ENCODE results near the gene MC1R. TPM values are rescaled to one million over a fixed set of nuclear protein-coding genes. Genes with fewer than 3 reads are reported as not detected.

MC1R gene
- total and polyA plus RNA-seq, 4 donors, result 0.19 to 3.3 (median 0.30) TPM

DNA sequence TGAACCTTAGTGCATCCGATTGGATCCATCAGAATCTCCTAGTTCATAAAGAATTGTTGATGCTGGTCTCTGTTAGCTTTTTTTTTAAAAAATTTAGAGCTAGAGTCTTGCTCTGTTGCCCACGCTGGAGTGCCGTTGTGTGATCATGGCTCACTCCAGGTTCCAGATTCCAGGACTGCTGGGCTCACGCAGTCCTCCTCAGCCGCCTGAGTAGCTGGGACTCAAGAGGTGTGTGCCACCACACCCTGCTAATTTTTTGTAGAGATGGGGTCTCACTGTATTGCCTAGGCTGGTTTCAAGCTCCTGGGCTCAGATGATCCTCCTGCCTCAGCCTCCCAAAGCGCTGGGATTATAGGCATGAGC is 37.3 kb upstream of the MC1R start:
- H3K36me3 ChIP-seq (ENCODE audit: control insufficient read depth in 4 of 4, insufficient read depth in 3 of 4, low read depth in 1 of 4, low read length in 3 of 4), result peaks cover 21 to 59% (median 35%) of the 10 kb centered on the region in 4 donors
- H3K27ac ChIP-seq (ENCODE audit: low read depth in 1 of 2, low read length in 2 of 2), result no peak overlapping the region
- H3K4me1 ChIP-seq (ENCODE audit: control insufficient read depth in 4 of 4, insufficient read depth in 4 of 4, low read length in 3 of 4), result no peaks in the 10 kb centered on the region
- DNase-seq (ENCODE audit: low spot score), result no peak
- whole genome bisulfite sequencing, result 96% methylated on average over 6 of the region's 6 CpGs
- H3K4me3 ChIP-seq (ENCODE audit: low read depth in 1 of 3, low read length in 3 of 3), result no peak overlapping the region
- TF ChIP-seq ZBTB33 (IDR thresholded peaks at IDR 0.05), result no peak
- no peak for TF ChIP-seq MAX (IDR thresholded peaks at IDR 0.05)
- no peak for TF ChIP-seq RAD21 (IDR thresholded peaks at IDR 0.05)
- TF ChIP-seq FOXA1 (IDR thresholded peaks at IDR 0.05), result no peak
- no peak for TF ChIP-seq HNF4G (IDR thresholded peaks at IDR 0.05)
- TF ChIP-seq JUND (IDR thresholded peaks at IDR 0.05), result no peak
- TF ChIP-seq NR2F2 (IDR thresholded peaks at IDR 0.05), result no peak
- TF ChIP-seq, protein P1, sequence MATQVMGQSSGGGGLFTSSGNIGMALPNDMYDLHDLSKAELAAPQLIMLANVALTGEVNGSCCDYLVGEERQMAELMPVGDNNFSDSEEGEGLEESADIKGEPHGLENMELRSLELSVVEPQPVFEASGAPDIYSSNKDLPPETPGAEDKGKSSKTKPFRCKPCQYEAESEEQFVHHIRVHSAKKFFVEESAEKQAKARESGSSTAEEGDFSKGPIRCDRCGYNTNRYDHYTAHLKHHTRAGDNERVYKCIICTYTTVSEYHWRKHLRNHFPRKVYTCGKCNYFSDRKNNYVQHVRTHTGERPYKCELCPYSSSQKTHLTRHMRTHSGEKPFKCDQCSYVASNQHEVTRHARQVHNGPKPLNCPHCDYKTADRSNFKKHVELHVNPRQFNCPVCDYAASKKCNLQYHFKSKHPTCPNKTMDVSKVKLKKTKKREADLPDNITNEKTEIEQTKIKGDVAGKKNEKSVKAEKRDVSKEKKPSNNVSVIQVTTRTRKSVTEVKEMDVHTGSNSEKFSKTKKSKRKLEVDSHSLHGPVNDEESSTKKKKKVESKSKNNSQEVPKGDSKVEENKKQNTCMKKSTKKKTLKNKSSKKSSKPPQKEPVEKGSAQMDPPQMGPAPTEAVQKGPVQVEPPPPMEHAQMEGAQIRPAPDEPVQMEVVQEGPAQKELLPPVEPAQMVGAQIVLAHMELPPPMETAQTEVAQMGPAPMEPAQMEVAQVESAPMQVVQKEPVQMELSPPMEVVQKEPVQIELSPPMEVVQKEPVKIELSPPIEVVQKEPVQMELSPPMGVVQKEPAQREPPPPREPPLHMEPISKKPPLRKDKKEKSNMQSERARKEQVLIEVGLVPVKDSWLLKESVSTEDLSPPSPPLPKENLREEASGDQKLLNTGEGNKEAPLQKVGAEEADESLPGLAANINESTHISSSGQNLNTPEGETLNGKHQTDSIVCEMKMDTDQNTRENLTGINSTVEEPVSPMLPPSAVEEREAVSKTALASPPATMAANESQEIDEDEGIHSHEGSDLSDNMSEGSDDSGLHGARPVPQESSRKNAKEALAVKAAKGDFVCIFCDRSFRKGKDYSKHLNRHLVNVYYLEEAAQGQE (IDR thresholded peaks at IDR 0.05), result no peak
- H3K27me3 ChIP-seq (ENCODE audit: control insufficient read depth in 4 of 4, insufficient read depth in 4 of 4, low read length in 3 of 4), result no peaks in the 10 kb centered on the region
- H3K9ac ChIP-seq (ENCODE audit: low read depth in 1 of 2, low read length in 2 of 2), result no peak overlapping the region
- no peaks in the 10 kb centered on the region for H3K9me3 ChIP-seq (ENCODE audit: control insufficient read depth in 4 of 4, low read length in 3 of 4)

DNA sequence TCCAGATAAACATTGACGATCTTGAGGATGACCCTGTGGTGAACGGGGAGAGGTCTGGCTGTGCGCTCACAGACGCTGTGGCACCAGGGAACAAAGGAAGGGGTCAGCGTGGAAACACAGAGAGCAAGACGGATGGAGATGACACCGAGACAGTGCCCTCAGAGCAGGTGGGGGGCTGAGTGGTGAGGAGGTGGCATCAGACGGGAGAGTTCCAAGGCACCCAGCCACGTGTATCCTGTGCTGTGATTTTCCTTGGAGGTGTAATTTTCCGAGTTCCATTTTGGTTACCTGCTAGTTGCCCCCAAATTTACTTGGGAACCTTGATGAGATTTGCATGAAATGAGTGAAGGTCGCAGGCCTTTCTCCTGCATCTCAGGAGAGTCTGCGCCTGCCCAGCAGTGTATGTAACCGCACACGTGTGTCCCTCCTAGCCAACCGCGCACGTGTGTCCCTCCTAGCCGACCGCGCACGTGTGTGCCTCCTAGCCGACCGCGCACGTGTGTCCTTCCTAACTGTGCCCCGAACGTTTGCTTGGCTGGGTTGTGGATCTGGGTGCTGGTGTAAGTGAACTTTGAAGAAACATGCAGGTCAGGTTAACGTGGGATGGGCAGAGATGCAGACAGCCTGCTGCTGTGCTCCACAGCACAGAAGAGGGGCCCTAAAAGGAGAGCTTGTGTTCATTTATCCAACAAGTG is 35.2 kb upstream of the MC1R start:
- Histone ChIP-seq H3K4me1 (ENCODE audit: control insufficient read depth in 4 of 4, insufficient read depth in 4 of 4, low read length in 3 of 4) (no peaks in the 10 kb centered on the region), H3K27ac (ENCODE audit: low read depth in 1 of 2, low read length in 2 of 2) (no peak overlapping the region), H3K4me3 (ENCODE audit: low read depth in 1 of 3, low read length in 3 of 3) (no peak overlapping the region), H3K36me3 (ENCODE audit: control insufficient read depth in 4 of 4, insufficient read depth in 3 of 4, low read depth in 1 of 4, low read length in 3 of 4) (peaks cover 27 to 73% (median 46%) of the 10 kb centered on the region in 4 donors), H3K9ac (ENCODE audit: low read depth in 1 of 2, low read length in 2 of 2) (no peak overlapping the region), H3K9me3 (ENCODE audit: control insufficient read depth in 4 of 4, low read length in 3 of 4) (no peaks in the 10 kb centered on the region), H3K27me3 (ENCODE audit: control insufficient read depth in 4 of 4, insufficient read depth in 4 of 4, low read length in 3 of 4) (no peaks in the 10 kb centered on the region)
- DNase-seq (ENCODE audit: low spot score), result no peak
- TF ChIP-seq, protein P2, sequence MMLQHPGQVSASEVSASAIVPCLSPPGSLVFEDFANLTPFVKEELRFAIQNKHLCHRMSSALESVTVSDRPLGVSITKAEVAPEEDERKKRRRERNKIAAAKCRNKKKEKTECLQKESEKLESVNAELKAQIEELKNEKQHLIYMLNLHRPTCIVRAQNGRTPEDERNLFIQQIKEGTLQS (IDR thresholded peaks at IDR 0.05), result no peak
- TF ChIP-seq FOXA1 (IDR thresholded peaks at IDR 0.05) (no peak), RXRA (IDR thresholded peaks at IDR 0.05) (no peak), HNF4A (conservative IDR thresholded peaks at IDR 0.05) (no peak), CTCF (IDR thresholded peaks at IDR 0.05; ENCODE audit: low read depth, low read length, missing input control) (no peak), TAF1 (conservative IDR thresholded peaks at IDR 0.05) (no peak), SP1 (IDR thresholded peaks at IDR 0.05) (no peak), JUND (IDR thresholded peaks at IDR 0.05) (no peak), HNF4G (IDR thresholded peaks at IDR 0.05) (no peak), NR2F2 (IDR thresholded peaks at IDR 0.05) (no peak), EGR1 (IDR thresholded peaks at IDR 0.05; ENCODE audit: low read depth in 2 of 2) (no peak), ZBTB33 (IDR thresholded peaks at IDR 0.05) (no peak)
- TF ChIP-seq, protein P1 (IDR thresholded peaks at IDR 0.05), result no peak
- 94% methylated on average over 28 of the region's 28 CpGs for WGBS
